MM.1S (cell line): ENCODE measurements around the gene LYRM9.

Source experiments
- DNase-seq: peaks from one replicate; pipeline ENCODE4 v3.0.0-alpha.2; 2015
- H2AFZ ChIP-seq: fragments of 300-600 bp; sonication (generic); 2 replicates; pipeline ENCODE4 v1.6.0; 2016; ENCODE audit warnings: antibody characterized with exemption, low read length
- H3F3A ChIP-seq: fragments of 300-600 bp; sonication (generic); 2 replicates; pipeline ENCODE4 v1.6.1; 2016; ENCODE audit warnings: mild to moderate bottlenecking, antibody characterized with exemption, low read length, moderate library complexity, mixed read lengths; ENCODE audit not compliant: insufficient read depth
- H3K27ac ChIP-seq: fragments of 300-600 bp; sonication (generic); 2 replicates; pipeline ENCODE4 v1.5.1; 2016; ENCODE audit warnings: mild to moderate bottlenecking, low read length
- H3K27me3 ChIP-seq: fragments of 300-600 bp; sonication (generic); replicated peaks from 2 replicates; pipeline ENCODE4 v1.6.0; 2016; ENCODE audit warnings: low read length; ENCODE audit not compliant: insufficient read depth
- H3K36me3 ChIP-seq: fragments of 300-600 bp; sonication (generic); replicated peaks from 2 replicates; pipeline ENCODE4 v1.6.1; 2016; ENCODE audit warnings: mild to moderate bottlenecking, low read length, mixed read lengths; ENCODE audit not compliant: insufficient read depth
- H3K4me1 ChIP-seq: fragments of 300-600 bp; sonication (generic); 2 replicates; pipeline ENCODE4 v1.6.1; 2016; ENCODE audit warnings: low read length, mixed read lengths
- H3K4me2 ChIP-seq: fragments of 300-600 bp; sonication (generic); 2 replicates; pipeline ENCODE4 v1.6.0; 2016; ENCODE audit warnings: low read depth, low read length
- H3K4me3 ChIP-seq: fragments of 300-600 bp; sonication (generic); 2 replicates; pipeline ENCODE4 v1.5.1; 2016; ENCODE audit warnings: low read length, mixed read lengths
- H3K79me2 ChIP-seq: fragments of 300-600 bp; sonication (generic); 2 replicates; pipeline ENCODE4 v1.6.1; 2016; ENCODE audit warnings: mixed run types, low read length, mixed read lengths
- H3K9ac ChIP-seq: fragments of 300-600 bp; sonication (generic); 2 replicates; pipeline ENCODE4 v1.6.1; 2016; ENCODE audit warnings: low read length, mixed read lengths
- H3K9me2 ChIP-seq: fragments of 300-600 bp; sonication (generic); replicated peaks from 2 replicates; pipeline ENCODE4 v1.6.1; 2016; ENCODE audit warnings: mild to moderate bottlenecking, low read length, mixed read lengths; ENCODE audit not compliant: insufficient read depth
- H3K9me3 ChIP-seq: fragments of 300-600 bp; sonication (generic); replicated peaks from 2 replicates; pipeline ENCODE4 v1.6.1; 2016; ENCODE audit warnings: mild to moderate bottlenecking, low read length, mixed read lengths; ENCODE audit not compliant: insufficient read depth
- H4K20me1 ChIP-seq: fragments of 300-600 bp; sonication (generic); 2 replicates; pipeline ENCODE4 v1.6.1; 2016; ENCODE audit warnings: mild to moderate bottlenecking, low read length, moderate library complexity, mixed read lengths; ENCODE audit not compliant: insufficient read depth
- CTCF ChIP-seq: fragments of 300-600 bp; sonication (generic); IDR thresholded peaks from 2 replicates; pipeline ENCODE4 v1.5.1; 2016; ENCODE audit warnings: antibody characterized with exemption, low read length, mixed read lengths
- EZH2 ChIP-seq: fragments of 300-600 bp; sonication (generic); optimal IDR thresholded peaks from 2 replicates; pipeline ENCODE3; 2017; ENCODE audit warnings: low read depth, mild to moderate bottlenecking, antibody characterized with exemption, low read length, mixed read lengths
- EZH2phosphoT487 ChIP-seq: fragments of 300-600 bp; sonication (generic); IDR thresholded peaks from 2 replicates; pipeline ENCODE4 v1.6.1; 2018; ENCODE audit warnings: antibody characterized with exemption, low read length

LYRM9 gene

GRCh38 chr17:27906226-27906580 lies 13.0 kb upstream of the LYRM9 start:
- H3F3A ChIP-seq = no peaks in the 10 kb centered on the region
- no peaks in the 10 kb centered on the region for H3K9me3 ChIP-seq
- H3K4me3 ChIP-seq = no peak overlapping the region
- no peaks in the 10 kb centered on the region for H3K79me2 ChIP-seq
- TF ChIP-seq EZH2 = no peak
- no peak for TF ChIP-seq EZH2phosphoT487
- TF ChIP-seq CTCF = no peak
- no peaks in the 10 kb centered on the region for H3K9me2 ChIP-seq
- H3K27ac ChIP-seq = no peak overlapping the region
- no peaks in the 10 kb centered on the region for H4K20me1 ChIP-seq
- DNase-seq = no peak
- H3K4me2 ChIP-seq = no peak overlapping the region
- no peaks in the 10 kb centered on the region for H3K27me3 ChIP-seq
- H3K4me1 ChIP-seq = no peaks in the 10 kb centered on the region
- no peak overlapping the region for H2AFZ ChIP-seq
- H3K36me3 ChIP-seq = no peaks in the 10 kb centered on the region
- no peak overlapping the region for H3K9ac ChIP-seq

- Histone ChIP-seq H3K9me2 (no peaks in the 10 kb centered on the region), H3F3A (no peaks in the 10 kb centered on the region), H4K20me1 (no peaks in the 10 kb centered on the region), H3K36me3 (no peaks in the 10 kb centered on the region), H3K4me1 (no peaks in the 10 kb centered on the region), H2AFZ (no peak overlapping the region), H3K4me3 (no peak overlapping the region), H3K9me3 (no peaks in the 10 kb centered on the region), H3K27ac (no peak overlapping the region), H3K9ac (no peak overlapping the region), H3K79me2 (no peaks in the 10 kb centered on the region), H3K27me3 (no peaks in the 10 kb centered on the region), H3K4me2 (no peak overlapping the region)
- TF ChIP-seq EZH2 = no peak
- TF ChIP-seq EZH2phosphoT487 = no peak
- no peak for TF ChIP-seq CTCF
- DNase-seq = no peak
These were observed 12.5 kb upstream of the LYRM9 start for GRCh38 chr17:27905447-27906225.

GRCh38 chr17:27904534-27905446 lies 11.6 kb upstream of the LYRM9 start:
- Histone ChIP-seq H3K9ac (no peak overlapping the region), H3K36me3 (no peaks in the 10 kb centered on the region), H3F3A (no peaks in the 10 kb centered on the region), H3K9me3 (no peaks in the 10 kb centered on the region), H2AFZ (no peak overlapping the region), H3K4me3 (no peak overlapping the region), H3K4me2 (no peak overlapping the region), H4K20me1 (no peaks in the 10 kb centered on the region), H3K9me2 (no peaks in the 10 kb centered on the region), H3K27ac (no peak overlapping the region), H3K27me3 (no peaks in the 10 kb centered on the region), H3K4me1 (no peaks in the 10 kb centered on the region), H3K79me2 (no peaks in the 10 kb centered on the region)
- no peak for DNase-seq
- no peak for TF ChIP-seq EZH2phosphoT487
- TF ChIP-seq EZH2 = no peak

GRCh38 chr17:27904114-27904513 lies 10.9 kb upstream of the LYRM9 start:
- H3K9me2 ChIP-seq = no peaks in the 10 kb centered on the region
- no peak overlapping the region for H3K4me3 ChIP-seq

More at GRCh38 chr17:27904114-27904513, 10.9 kb upstream of the LYRM9 start:
- no peaks in the 10 kb centered on the region for H3K9me3 ChIP-seq
- H3K9ac ChIP-seq = no peak overlapping the region
- TF ChIP-seq CTCF = no peak
- no peak for TF ChIP-seq EZH2
- no peak for TF ChIP-seq EZH2phosphoT487
- no peaks in the 10 kb centered on the region for H3K79me2 ChIP-seq
- no peak for DNase-seq
- H3K27me3 ChIP-seq = no peaks in the 10 kb centered on the region
- H4K20me1 ChIP-seq = no peaks in the 10 kb centered on the region
- no peak overlapping the region for H2AFZ ChIP-seq
- no peak overlapping the region for H3K4me2 ChIP-seq
- H3K27ac ChIP-seq = no peak overlapping the region
- no peaks in the 10 kb centered on the region for H3K4me1 ChIP-seq
- no peaks in the 10 kb centered on the region for H3F3A ChIP-seq
- no peaks in the 10 kb centered on the region for H3K36me3 ChIP-seq
